Karpas-422 (cell line): ENCODE results near the gene MED26. TPM values are rescaled to one million over a fixed set of nuclear protein-coding genes. Genes with fewer than 3 reads are reported as not detected.

ENCODE experiments used
- DNase-seq: peaks from one replicate; pipeline ENCODE4 v3.0.0-alpha.2; 2015
- H2AFZ ChIP-seq: fragments of 200-600 bp; sonication (generic); 2 replicates; pipeline ENCODE4 v1.6.1; 2014; ENCODE audit warnings: antibody characterized with exemption, low read length, mixed read lengths
- H3K27ac ChIP-seq: fragments of 200-600 bp; sonication (generic); 2 replicates; pipeline ENCODE4 v1.5.1; 2014; ENCODE audit warnings: mild to moderate bottlenecking, low read length, moderate library complexity
- H3K27me3 ChIP-seq: fragments of 200-600 bp; sonication (generic); 2 replicates; pipeline ENCODE4 v1.6.1; 2014; ENCODE audit warnings: low read length, mixed read lengths
- H3K36me3 ChIP-seq: fragments of 200-600 bp; sonication (generic); 2 replicates; pipeline ENCODE4 v1.6.1; 2014; ENCODE audit warnings: low read length, mixed read lengths; ENCODE audit not compliant: insufficient read depth
- H3K4me1 ChIP-seq: fragments of 200-600 bp; sonication (generic); 2 replicates; pipeline ENCODE4 v1.6.1; 2014; ENCODE audit warnings: mild to moderate bottlenecking, low read length, mixed read lengths
- H3K4me2 ChIP-seq: fragments of 200-600 bp; sonication (generic); 2 replicates; pipeline ENCODE4 v1.6.1; 2014; ENCODE audit warnings: low read length, low read depth, mild to moderate bottlenecking; ENCODE audit not compliant: poor library complexity, severe bottlenecking
- H3K4me3 ChIP-seq: fragments of 200-600 bp; sonication (generic); 2 replicates; pipeline ENCODE4 v1.5.1; 2014; ENCODE audit warnings: mild to moderate bottlenecking, antibody characterized with exemption, low read length, mixed read lengths
- H3K79me2 ChIP-seq: fragments of 200-600 bp; sonication (generic); 2 replicates; pipeline ENCODE4 v1.6.1; 2014; ENCODE audit warnings: mild to moderate bottlenecking, low read length, mixed read lengths
- H3K9ac ChIP-seq: fragments of 200-600 bp; sonication (generic); 2 replicates; pipeline ENCODE4 v1.6.0; 2014; ENCODE audit warnings: low read length
- H3K9me2 ChIP-seq: fragments of 200-600 bp; sonication (generic), shearing (Covaris generic); replicated peaks from 2 replicates; pipeline ENCODE4 v1.6.0; 2014; ENCODE audit warnings: mild to moderate bottlenecking, low read length, moderate library complexity; ENCODE audit not compliant: insufficient read depth
- H3K9me3 ChIP-seq: fragments of 300-700, 200-600 bp; sonication (generic); 2 replicates; pipeline ENCODE4 v1.6.1; 2014; ENCODE audit warnings: low read length, mixed read lengths
- H4K20me1 ChIP-seq: fragments of 200-600 bp; sonication (generic); 2 replicates; pipeline ENCODE4 v1.6.1; 2014; ENCODE audit warnings: mild to moderate bottlenecking, antibody characterized with exemption, low read length, low read depth; ENCODE audit not compliant: insufficient read depth
- total RNA-seq: library from RNA; depleted of rRNA; stranded (reverse); fragments of >200 nt; shearing (Covaris generic); gene quantifications from 2 replicates; pipeline ENCODE4 v1.2.3, GENCODE V29; 2014; ENCODE audit warnings: low replicate concordance

MED26 gene
- total RNA-seq, 1 experiment from 2014 or later = 15.0 TPM

DNA sequence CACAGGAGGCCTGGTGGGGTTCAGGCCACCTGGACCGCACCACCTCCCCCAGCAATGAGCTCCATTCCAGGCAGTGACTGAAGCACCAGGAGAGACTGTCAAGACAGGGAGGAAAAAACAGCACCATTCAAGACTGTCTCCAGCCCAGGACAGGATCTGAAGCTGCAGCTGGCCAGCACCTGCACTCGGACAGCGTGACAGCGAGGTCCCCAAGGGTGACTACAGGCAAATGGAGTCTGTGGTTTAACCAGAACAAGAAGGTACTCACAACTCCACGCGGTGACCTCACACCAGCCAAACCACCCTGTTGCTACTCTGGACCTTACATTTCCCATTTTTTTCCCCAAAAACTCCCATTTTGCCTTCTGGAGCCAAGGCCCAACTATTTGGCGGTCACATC is 9.8 kb downstream of the MED26 start:
- H3K4me2 ChIP-seq = peak overlapping the region; percentile 68
- no peaks in the 10 kb centered on the region for H3K27me3 ChIP-seq
- peak; percentile 82 for DNase-seq
- peak overlapping the region; percentile 97 for H3K27ac ChIP-seq
- peaks cover 100% of the 10 kb centered on the region for H3K79me2 ChIP-seq
- peaks cover 99% of the 10 kb centered on the region for H3K4me1 ChIP-seq
- peaks cover 3% of the 10 kb centered on the region for H3K36me3 ChIP-seq
- peak overlapping the region; percentile 73 for H3K9ac ChIP-seq
- no peaks in the 10 kb centered on the region for H3K9me3 ChIP-seq
- H3K9me2 ChIP-seq = no peaks in the 10 kb centered on the region
- peaks cover 37% of the 10 kb centered on the region for H4K20me1 ChIP-seq
- no peak overlapping the region for H2AFZ ChIP-seq
- H3K4me3 ChIP-seq = peak overlapping the region; percentile 58

DNA sequence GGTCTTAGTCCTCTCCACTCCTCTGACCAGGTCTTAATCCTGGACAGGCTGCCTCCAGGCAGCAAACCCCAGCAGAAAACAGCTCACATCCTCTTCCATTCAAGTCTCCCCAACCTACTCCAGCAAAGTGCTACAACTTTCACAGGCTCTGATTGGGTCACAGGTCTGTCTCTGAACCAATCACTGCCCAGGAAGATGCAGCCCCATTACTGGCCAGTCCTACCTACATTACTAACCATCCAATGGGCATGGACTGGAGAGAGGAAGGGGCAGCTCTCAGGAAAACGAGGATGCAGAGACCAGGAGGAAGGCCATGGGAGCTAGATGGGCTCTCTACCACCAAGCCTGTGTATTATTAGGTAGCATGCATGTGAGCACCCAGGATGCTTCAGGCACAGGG is 12.2 kb downstream of the MED26 start:
- DNase-seq = peak; percentile 69
- peaks cover 37% of the 10 kb centered on the region for H4K20me1 ChIP-seq
- no peaks in the 10 kb centered on the region for H3K9me2 ChIP-seq
- peaks cover 100% of the 10 kb centered on the region for H3K79me2 ChIP-seq
- peak overlapping the region; percentile 97 for H3K27ac ChIP-seq
- H3K4me1 ChIP-seq = peaks cover 99% of the 10 kb centered on the region
- H2AFZ ChIP-seq = no peak overlapping the region
- H3K27me3 ChIP-seq = no peaks in the 10 kb centered on the region
- H3K36me3 ChIP-seq = no peaks in the 10 kb centered on the region
- H3K9me3 ChIP-seq = no peaks in the 10 kb centered on the region
- peak overlapping the region; percentile 73; the same call in 1 of the 2 replicates for H3K9ac ChIP-seq
- H3K4me3 ChIP-seq = no peak overlapping the region
- peak overlapping the region; percentile 68 for H3K4me2 ChIP-seq

GRCh38 chr19:16614941-16615340 is 13.1 kb downstream of the MED26 start:
- no peak for DNase-seq
- H2AFZ ChIP-seq = no peak overlapping the region
- no peaks in the 10 kb centered on the region for H3K36me3 ChIP-seq
- H3K4me2 ChIP-seq = no peak overlapping the region
- H3K27me3 ChIP-seq = no peaks in the 10 kb centered on the region
- H4K20me1 ChIP-seq = peaks cover 36% of the 10 kb centered on the region; the same call in 1 of the 2 replicates
- H3K9me2 ChIP-seq = no peaks in the 10 kb centered on the region
- H3K4me1 ChIP-seq = peaks cover 99% of the 10 kb centered on the region
- H3K9ac ChIP-seq = peak overlapping the region; percentile 0; the same call in 1 of the 2 replicates
- H3K27ac ChIP-seq = peak overlapping the region; percentile 97
- H3K79me2 ChIP-seq = peaks cover 100% of the 10 kb centered on the region
- no peak overlapping the region for H3K4me3 ChIP-seq
- no peaks in the 10 kb centered on the region for H3K9me3 ChIP-seq

DNA sequence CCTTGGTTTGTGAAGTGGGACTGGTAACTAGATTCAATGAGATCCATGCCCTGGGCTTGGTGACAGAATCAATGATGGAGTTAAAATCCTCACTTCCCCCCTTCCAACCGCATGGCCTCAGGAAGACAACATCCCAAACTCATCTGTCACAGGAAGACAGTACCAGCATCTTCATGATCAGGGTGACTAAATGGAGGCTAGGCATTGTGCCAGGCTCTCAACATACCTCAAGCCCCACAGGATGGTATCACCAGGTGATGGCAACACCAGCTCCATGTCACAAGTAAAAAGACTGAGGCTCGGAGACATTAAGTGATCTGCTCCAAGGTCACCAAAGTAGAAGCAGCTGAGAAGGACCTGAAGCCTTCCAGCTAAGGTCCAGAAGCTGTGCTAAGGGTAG is 14.2 kb downstream of the MED26 start:
- DNase-seq = no peak
- Histone ChIP-seq H3K4me2 (no peak overlapping the region), H2AFZ (no peak overlapping the region), H3K4me3 (no peak overlapping the region), H3K27me3 (no peaks in the 10 kb centered on the region), H3K79me2 (peaks cover 100% of the 10 kb centered on the region), H3K36me3 (no peaks in the 10 kb centered on the region), H3K9ac (no peak overlapping the region), H3K4me1 (peaks cover 99% of the 10 kb centered on the region), H3K9me2 (no peaks in the 10 kb centered on the region), H3K9me3 (no peaks in the 10 kb centered on the region), H3K27ac (peak overlapping the region; percentile 97), H4K20me1 (peaks cover 47% of the 10 kb centered on the region)

DNA sequence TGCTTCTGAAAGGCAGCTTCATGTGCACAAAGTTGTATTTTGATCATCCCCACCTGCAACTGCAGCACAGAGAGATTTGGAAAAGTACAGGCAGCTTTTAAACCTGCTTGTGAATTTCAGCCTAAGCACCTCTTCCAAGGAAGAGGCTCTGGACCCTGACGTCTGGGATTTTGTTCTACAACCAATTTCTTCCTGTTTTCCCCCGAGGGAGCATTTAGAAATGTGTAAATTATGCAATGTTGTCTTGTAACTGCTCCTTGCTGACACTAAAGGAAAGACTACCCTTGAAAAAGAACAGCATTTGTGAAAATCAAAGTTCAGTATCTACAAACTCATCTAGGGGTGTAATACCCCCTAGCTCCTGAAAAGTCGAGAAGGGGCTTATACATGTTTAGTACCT is 15.4 kb downstream of the MED26 start:
- H3K9me2 ChIP-seq = no peaks in the 10 kb centered on the region
- no peak overlapping the region for H3K4me2 ChIP-seq
- DNase-seq = no peak
- peak overlapping the region; percentile 97 for H3K27ac ChIP-seq
- H3K9ac ChIP-seq = no peak overlapping the region
- peaks cover 100% of the 10 kb centered on the region for H3K79me2 ChIP-seq
- H3K4me1 ChIP-seq = peaks cover 99% of the 10 kb centered on the region
- H3K4me3 ChIP-seq = no peak overlapping the region
- no peaks in the 10 kb centered on the region for H3K27me3 ChIP-seq
- no peak overlapping the region for H2AFZ ChIP-seq
- H3K9me3 ChIP-seq = no peaks in the 10 kb centered on the region
- peaks cover 58% of the 10 kb centered on the region for H4K20me1 ChIP-seq
- no peaks in the 10 kb centered on the region for H3K36me3 ChIP-seq

DNA sequence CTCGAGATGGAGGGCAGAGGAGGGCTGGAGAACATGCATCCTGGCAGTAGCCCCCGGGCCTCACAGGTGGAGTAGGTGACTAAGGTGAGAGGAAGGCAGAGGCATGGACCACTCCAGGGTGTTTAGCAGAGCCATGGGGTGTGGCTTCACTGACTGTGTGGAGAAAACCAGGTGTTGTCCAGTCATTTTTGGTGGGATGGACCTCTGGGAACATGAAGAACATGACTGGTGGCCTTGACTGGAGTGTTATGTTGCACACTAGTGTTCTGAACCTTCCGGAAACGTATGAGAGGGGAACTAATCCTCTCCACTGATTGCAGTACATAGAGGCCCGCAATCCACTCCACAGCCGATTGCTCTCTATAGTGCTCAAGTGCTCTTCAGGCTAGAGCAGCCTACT is 16.9 kb downstream of the MED26 start:
- Histone ChIP-seq H3K36me3 (no peaks in the 10 kb centered on the region), H3K4me2 (no peak overlapping the region), H3K4me1 (peaks cover 99% of the 10 kb centered on the region), H3K79me2 (peaks cover 99% of the 10 kb centered on the region), H3K27me3 (no peaks in the 10 kb centered on the region), H3K27ac (peak overlapping the region; percentile 33), H2AFZ (no peak overlapping the region), H3K9ac (no peak overlapping the region), H4K20me1 (peaks cover 65% of the 10 kb centered on the region), H3K9me2 (no peaks in the 10 kb centered on the region), H3K4me3 (no peak overlapping the region), H3K9me3 (no peaks in the 10 kb centered on the region)
- no peak for DNase-seq

GRCh38 chr19:16609511-16610200 is 18.3 kb downstream of the MED26 start:
- Histone ChIP-seq H3K36me3 (no peaks in the 10 kb centered on the region), H3K9me3 (no peaks in the 10 kb centered on the region), H3K79me2 (peaks cover 99% of the 10 kb centered on the region), H3K9ac (no peak overlapping the region), H3K9me2 (no peaks in the 10 kb centered on the region), H3K27ac (peak overlapping the region; percentile 66), H4K20me1 (peaks cover 76% of the 10 kb centered on the region), H3K27me3 (no peaks in the 10 kb centered on the region), H3K4me2 (peak overlapping the region; percentile 53), H3K4me3 (no peak overlapping the region), H2AFZ (no peak overlapping the region), H3K4me1 (peaks cover 99% of the 10 kb centered on the region)
- DNase-seq = no peak

GRCh38 chr19:16608290-16608739 is 19.7 kb downstream of the MED26 start:
- Histone ChIP-seq H3K4me1 (peaks cover 95% of the 10 kb centered on the region), H3K4me2 (peak overlapping the region; percentile 16), H3K9me2 (no peaks in the 10 kb centered on the region), H3K9ac (peak overlapping the region; percentile 20; the same call in 1 of the 2 replicates), H3K27me3 (no peaks in the 10 kb centered on the region), H4K20me1 (peaks cover 76% of the 10 kb centered on the region), H2AFZ (no peak overlapping the region), H3K4me3 (no peak overlapping the region), H3K79me2 (peaks cover 99% of the 10 kb centered on the region), H3K27ac (peak overlapping the region; percentile 66), H3K9me3 (no peaks in the 10 kb centered on the region), H3K36me3 (no peaks in the 10 kb centered on the region)
- peak; percentile 40 for DNase-seq
